KMS-11 (cell line): ENCODE results near the gene LTF.

Experiments used
- H2AFZ ChIP-seq: fragments of 200-600 bp; sonication (generic); 2 replicates; pipeline ENCODE4 v1.6.1; 2016; ENCODE audit warnings: antibody characterized with exemption, mixed run types, low read depth
- H3K27ac ChIP-seq: fragments of 200-600 bp; sonication (generic); 2 replicates; pipeline ENCODE4 v1.6.1; 2016; ENCODE audit warnings: mild to moderate bottlenecking, mixed run types
- H3K27me3 ChIP-seq: fragments of 200-600 bp; sonication (generic); 2 replicates; pipeline ENCODE4 v1.6.1; 2017; ENCODE audit warnings: mild to moderate bottlenecking, low read depth, mixed run types, moderate library complexity; ENCODE audit not compliant: insufficient read depth
- H3K36me3 ChIP-seq: fragments of 200-600 bp; sonication (generic); 2 replicates; pipeline ENCODE4 v1.6.1; 2017; ENCODE audit warnings: mild to moderate bottlenecking, mixed run types; ENCODE audit not compliant: insufficient read depth
- H3K4me1 ChIP-seq: fragments of 200-600 bp; sonication (generic); 2 replicates; pipeline ENCODE4 v1.6.1; 2016; ENCODE audit warnings: mild to moderate bottlenecking, low read depth, mixed run types; ENCODE audit not compliant: poor library complexity, severe bottlenecking
- H3K4me2 ChIP-seq: fragments of 200-600 bp; sonication (generic); 2 replicates; pipeline ENCODE4 v1.7.0; 2016; ENCODE audit warnings: mild to moderate bottlenecking, mixed run types
- H3K4me3 ChIP-seq: fragments of 200-600 bp; sonication (generic); IDR thresholded peaks from 2 replicates; pipeline ENCODE4 v1.6.1; 2017; ENCODE audit warnings: low read depth, low read length, mixed read lengths; ENCODE audit not compliant: insufficient read depth
- H3K79me2 ChIP-seq: fragments of 200-600 bp; sonication (generic); 2 replicates; pipeline ENCODE4 v1.6.1; 2016; ENCODE audit warnings: low read depth, mixed run types; ENCODE audit not compliant: insufficient read depth
- H3K9ac ChIP-seq: fragments of 200-600 bp; sonication (generic); 2 replicates; pipeline ENCODE4 v1.6.1; 2016; ENCODE audit warnings: mild to moderate bottlenecking, mixed run types
- H4K20me1 ChIP-seq: fragments of 200-600 bp; sonication (generic); 2 replicates; pipeline ENCODE4 v1.6.1; 2016; ENCODE audit warnings: mild to moderate bottlenecking, mixed run types; ENCODE audit not compliant: insufficient read depth
- TF ChIP-seq, protein P1 (sequence below): fragments of 200-600 bp; sonication (generic); conservative IDR thresholded peaks from 2 replicates; pipeline ENCODE4 v1.6.1; 2017; ENCODE audit warnings: low read depth, mild to moderate bottlenecking, antibody characterized with exemption, low read length, moderate library complexity, mixed read lengths

The LTF gene

GRCh38 chr3:46501702-46502101, 37.0 kb upstream of the LTF start:
- peaks cover 28% of the 10 kb centered on the region for H3K4me1 ChIP-seq
- TF ChIP-seq, protein P1, sequence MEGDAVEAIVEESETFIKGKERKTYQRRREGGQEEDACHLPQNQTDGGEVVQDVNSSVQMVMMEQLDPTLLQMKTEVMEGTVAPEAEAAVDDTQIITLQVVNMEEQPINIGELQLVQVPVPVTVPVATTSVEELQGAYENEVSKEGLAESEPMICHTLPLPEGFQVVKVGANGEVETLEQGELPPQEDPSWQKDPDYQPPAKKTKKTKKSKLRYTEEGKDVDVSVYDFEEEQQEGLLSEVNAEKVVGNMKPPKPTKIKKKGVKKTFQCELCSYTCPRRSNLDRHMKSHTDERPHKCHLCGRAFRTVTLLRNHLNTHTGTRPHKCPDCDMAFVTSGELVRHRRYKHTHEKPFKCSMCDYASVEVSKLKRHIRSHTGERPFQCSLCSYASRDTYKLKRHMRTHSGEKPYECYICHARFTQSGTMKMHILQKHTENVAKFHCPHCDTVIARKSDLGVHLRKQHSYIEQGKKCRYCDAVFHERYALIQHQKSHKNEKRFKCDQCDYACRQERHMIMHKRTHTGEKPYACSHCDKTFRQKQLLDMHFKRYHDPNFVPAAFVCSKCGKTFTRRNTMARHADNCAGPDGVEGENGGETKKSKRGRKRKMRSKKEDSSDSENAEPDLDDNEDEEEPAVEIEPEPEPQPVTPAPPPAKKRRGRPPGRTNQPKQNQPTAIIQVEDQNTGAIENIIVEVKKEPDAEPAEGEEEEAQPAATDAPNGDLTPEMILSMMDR = no peak
- H3K9ac ChIP-seq = no peak overlapping the region
- H4K20me1 ChIP-seq = no peaks in the 10 kb centered on the region
- H3K4me2 ChIP-seq = no peak overlapping the region
- no peaks in the 10 kb centered on the region for H3K27me3 ChIP-seq
- no peaks in the 10 kb centered on the region for H3K36me3 ChIP-seq
- no peak overlapping the region for H3K4me3 ChIP-seq
- no peaks in the 10 kb centered on the region for H3K79me2 ChIP-seq
- H2AFZ ChIP-seq = no peak overlapping the region
- H3K27ac ChIP-seq = no peak overlapping the region

- H4K20me1 ChIP-seq = no peaks in the 10 kb centered on the region
- H3K4me1 ChIP-seq = peaks cover 26% of the 10 kb centered on the region
- H3K4me3 ChIP-seq = no peak overlapping the region
- H2AFZ ChIP-seq = no peak overlapping the region
- H3K27me3 ChIP-seq = no peaks in the 10 kb centered on the region
- no peaks in the 10 kb centered on the region for H3K36me3 ChIP-seq
- H3K4me2 ChIP-seq = no peak overlapping the region
- H3K9ac ChIP-seq = no peak overlapping the region
- TF ChIP-seq, protein P1 = no peak
- no peaks in the 10 kb centered on the region for H3K79me2 ChIP-seq
- no peak overlapping the region for H3K27ac ChIP-seq
These were observed 36.2 kb upstream of the LTF start for GRCh38 chr3:46500656-46501635.

GRCh38 chr3:46498916-46499519, 34.3 kb upstream of the LTF start:
- no peaks in the 10 kb centered on the region for H3K27me3 ChIP-seq
- peaks cover 10% of the 10 kb centered on the region for H3K4me1 ChIP-seq
- H4K20me1 ChIP-seq = no peaks in the 10 kb centered on the region
- H3K9ac ChIP-seq = no peak overlapping the region
- H3K36me3 ChIP-seq = no peaks in the 10 kb centered on the region
- TF ChIP-seq, protein P1 = no peak
- H3K79me2 ChIP-seq = no peaks in the 10 kb centered on the region
- no peak overlapping the region for H3K27ac ChIP-seq
- H3K4me2 ChIP-seq = no peak overlapping the region
- H2AFZ ChIP-seq = no peak overlapping the region
- H3K4me3 ChIP-seq = no peak overlapping the region

- H3K4me3 ChIP-seq = no peak within 1 kb of the TSS
- no peak within 1 kb of the TSS for H3K9ac ChIP-seq
- no peak within 1 kb of the TSS for H3K27ac ChIP-seq
- H3K79me2 ChIP-seq = no peaks in the 10 kb centered on the region
- peaks cover 10% of the 10 kb centered on the region for H3K4me1 ChIP-seq
- no peaks in the 10 kb centered on the region for H4K20me1 ChIP-seq
- H3K4me2 ChIP-seq = no peak within 1 kb of the TSS
- TF ChIP-seq, protein P1 = no peak
- no peak within 1 kb of the TSS for H2AFZ ChIP-seq
- H3K36me3 ChIP-seq = no peaks in the 10 kb centered on the region
- no peaks in the 10 kb centered on the region for H3K27me3 ChIP-seq
These were observed 33.0 kb upstream of the LTF start, which contains the start of gene RTP3 for GRCh38 chr3:46497556-46498265. Gene RTP3 (plus strand): TSS chr3:46497976. CDS start chr3:46498063, 87 bp downstream.
